ENCODE measurements around the gene FLRT2. TPM values are rescaled to one million over a fixed set of nuclear protein-coding genes. Genes with fewer than 3 reads are reported as not detected.

FLRT2 gene
- total and polyA plus RNA-seq, 9 of the 15 experiments (the other 6 are each of a cell fraction or from before 2014, with no cell fraction given) = 0.02 TPM; not detected in 8

GRCh38 chr14:85675957-85676356 lies 146.0 kb downstream of the FLRT2 start:
- Histone ChIP-seq H3K27me3 (ENCODE audit: control insufficient read depth in 2 of 2, insufficient read depth in 2 of 2, low read length in 2 of 2) (no peaks in the 10 kb centered on the region), H3K4me1 (replicated peaks in 1 of 2; ENCODE audit: control insufficient read depth in 2 of 2, insufficient read depth in 2 of 2, low read length in 2 of 2) (no peaks in the 10 kb centered on the region), H3K79me2 (ENCODE audit: control insufficient read depth, insufficient read depth, low read length) (no peaks in the 10 kb centered on the region), H3K27ac (ENCODE audit: extremely low read depth, low read depth, low read length) (no peak overlapping the region), H3K9ac (ENCODE audit: insufficient read depth in 1 of 2, low read depth in 2 of 2, low read length in 2 of 2) (no peak overlapping the region), H3K4me2 (ENCODE audit: insufficient read depth, low read length) (no peak overlapping the region), H3K36me3 (ENCODE audit: control insufficient read depth, insufficient read depth, low read length) (no peaks in the 10 kb centered on the region), H3K4me3 (no peak overlapping the region), H4K20me1 (replicated peaks; ENCODE audit: control insufficient read depth, insufficient read depth, low read length) (no peaks in the 10 kb centered on the region), H2AFZ (ENCODE audit: low read depth, low read length) (no peak overlapping the region), H3K9me1 (ENCODE audit: control insufficient read depth, insufficient read depth, low read length) (no peaks in the 10 kb centered on the region), H3K9me3 (replicated peaks; ENCODE audit: control insufficient read depth, insufficient read depth, low read depth, low read length) (peaks cover 2% of the 10 kb centered on the region)
- ChIA-PET CTCF (ENCODE audit: low intra/inter-chr PET ratio) (no interaction called here), POLR2A (no interaction called here)
- FAIRE-seq (no peak), ATAC-seq (no peak), DNase-seq (ENCODE audit: extremely low read depth in 1 of 4, low spot score in 3 of 4) (no peak)
- intact Hi-C loops (cut with micrococcal nuclease) = no loop called here
- in situ Hi-C loops (cut with MboI) = no loop called here
- WGBS (ENCODE audit: insufficient coverage, low coverage, missing lambda C conversion rate) = 0% methylated on average over 6 of the region's 6 CpGs
- no TSS peak for BruUV-seq (replicated peaks)
- TF ChIP-seq ID3 (CRISPR knock-in tag; IDR thresholded peaks at IDR 0.05) (no peak), ID3 (tag; IDR thresholded peaks at IDR 0.05) (no peak), SMAD1 (IDR thresholded peaks at IDR 0.05; ENCODE audit: low read depth, low read length, partially characterized antibody) (no peak), ZNF407 (IDR thresholded peaks at IDR 0.05; ENCODE audit: low read depth) (no peak), NONO (IDR thresholded peaks at IDR 0.05; ENCODE audit: low read depth in 2 of 2, low read length in 1 of 2) (no peak), BCOR (IDR thresholded peaks at IDR 0.05) (no peak), NCOA4 (IDR thresholded peaks at IDR 0.05; ENCODE audit: partially characterized antibody) (no peak), ARID3A (IDR thresholded peaks at IDR 0.05; ENCODE audit: borderline replicate concordance, low read depth, low read length) (no peak), SMARCA5 (IDR thresholded peaks at IDR 0.05) (no peak), ZNF584 (CRISPR knock-in tag; IDR thresholded peaks at IDR 0.05; ENCODE audit: low read depth) (no peak), PHF8 (IDR thresholded peaks at IDR 0.05; ENCODE audit: borderline replicate concordance, low read length) (no peak)

All from K562 (cell line).